SK-N-SH (cell line): ENCODE results near the gene CXXC4. TPM values are rescaled to one million over a fixed set of nuclear protein-coding genes. Genes with fewer than 3 reads are reported as not detected.
A peak's percentile ranks its signal among the peaks of the same experiment; 100 is the strongest.

Experiments used
- CTCF ChIA-PET: fragments of 300-600, 350-600 bp; formaldehyde crosslinking; extraction: SDS; loops from one replicate; lab custom pipeline; 2021; lab: Yijun Ruan, JAX
- POLR2A ChIA-PET: fragments of 350-600 bp; sonication (Branson Sonifier 250); formaldehyde crosslinking; extraction: SDS; loops from one replicate; lab custom pipeline; 2020; ENCODE audit warnings: antibody characterized with exemption, inconsistent platforms; lab: Yijun Ruan, JAX
- DNase-seq: peaks from one replicate; pipeline ENCODE4 v3.0.0; 2012
- H2AFZ ChIP-seq: fragments of 200-600 bp; sonication (generic); 2 replicates; pipeline ENCODE4 v1.8.1; 2016; ENCODE audit warnings: antibody characterized with exemption, mild to moderate bottlenecking, low read depth
- H3F3A ChIP-seq: fragments of 200-600 bp; sonication (generic); replicated peaks from 2 replicates; pipeline ENCODE3; 2016; ENCODE audit warnings: antibody characterized with exemption, mild to moderate bottlenecking; ENCODE audit not compliant: insufficient read depth
- H3K27ac ChIP-seq, 2 experiments: fragments of 200-500 bp in 1 of 2; fragments of 200-600 bp in 1 of 2; sonication (Bioruptor generic) in 1 of 2; sonication (generic), shearing (Covaris generic) in 1 of 2; 2 replicates each; pipeline versions ENCODE4 v1.5.1 to v1.6.1; 2014 to 2016; ENCODE audit warnings: low read depth in 2 of 2, inconsistent platforms in 1 of 2, low read length in 1 of 2, mild to moderate bottlenecking in 1 of 2, mixed read lengths in 1 of 2
- H3K27me3 ChIP-seq: fragments of 200-600 bp; sonication (generic), shearing (Covaris generic); 2 replicates; pipeline ENCODE4 v1.6.1; 2016; ENCODE audit warnings: mixed run types; ENCODE audit not compliant: insufficient read depth
- H3K36me3 ChIP-seq, 2 experiments: fragments of 200-500 bp in 1 of 2; fragments of 200-600 bp in 1 of 2; sonication (Bioruptor generic) in 1 of 2; sonication (generic) in 1 of 2; replicated peaks in 1 of 2; 2 replicates each; pipeline versions ENCODE3 to v1.5.1; 2014 to 2016; ENCODE audit warnings: low read length in 1 of 2, mild to moderate bottlenecking in 1 of 2; ENCODE audit not compliant: insufficient read depth in 2 of 2, control insufficient read depth in 1 of 2
- H3K4me1 ChIP-seq, 2 experiments: fragments of 200-500 bp in 1 of 2; fragments of 200-600 bp in 1 of 2; sonication (Bioruptor generic) in 1 of 2; sonication (generic), shearing (Covaris generic) in 1 of 2; 2 replicates each; pipeline versions ENCODE4 v1.5.1 to v1.6.1; 2014 to 2016; ENCODE audit warnings: low read depth in 1 of 2, low read length in 1 of 2, mixed run types in 1 of 2; ENCODE audit not compliant: insufficient read depth in 2 of 2, control insufficient read depth in 1 of 2
- H3K4me2 ChIP-seq: fragments of 200-600 bp; sonication (generic), shearing (Covaris generic); 2 replicates; pipeline ENCODE4 v1.6.1; 2017; ENCODE audit warnings: mixed run types
- H3K4me3 ChIP-seq, 2 experiments: fragments of 200-500 bp in 1 of 2; fragments of 200-600 bp in 1 of 2; sonication (Bioruptor generic) in 1 of 2; sonication (generic), shearing (Covaris generic) in 1 of 2; 2 replicates each; pipeline versions ENCODE4 v1.5.1 to v1.8.1; 2014 to 2016; ENCODE audit warnings: low read depth in 2 of 2, inconsistent platforms in 1 of 2, low read length in 1 of 2, mild to moderate bottlenecking in 1 of 2, mixed read lengths in 1 of 2, moderate library complexity in 1 of 2
- H3K79me2 ChIP-seq: fragments of 200-600 bp; sonication (generic); 2 replicates; pipeline ENCODE4 v1.8.1; 2017; ENCODE audit warnings: mild to moderate bottlenecking; ENCODE audit not compliant: insufficient read depth
- H3K9ac ChIP-seq: fragments of 200-600 bp; sonication (generic); 2 replicates; pipeline ENCODE4 v1.6.1; 2017; ENCODE audit warnings: mixed run types
- H3K9me2 ChIP-seq: fragments of 200-600 bp; sonication (generic); 2 replicates; pipeline ENCODE4 v1.6.1; 2017; ENCODE audit warnings: mixed run types
- H3K9me3 ChIP-seq: fragments of 200-600 bp; sonication (generic); 2 replicates; pipeline ENCODE4 v1.6.1; 2017; ENCODE audit warnings: mixed run types, mild to moderate bottlenecking, moderate library complexity
- H4K20me1 ChIP-seq: fragments of 200-600 bp; sonication (generic); 2 replicates; pipeline ENCODE4 v1.6.1; 2017; ENCODE audit warnings: mild to moderate bottlenecking, mixed run types; ENCODE audit not compliant: insufficient read depth
- FOXJ3 ChIP-seq: sonication (generic); formaldehyde crosslinking; IDR thresholded peaks from 2 replicates; pipeline ENCODE4 v1.5.1; 2020; ENCODE audit warnings: mild to moderate bottlenecking, missing genetic modification reagents
- FOXM1 ChIP-seq: IDR thresholded peaks from 2 replicates; pipeline ENCODE4 v1.4.0; 2012; ENCODE audit warnings: low read depth, mild to moderate bottlenecking
- GABPA ChIP-seq: IDR thresholded peaks from 2 replicates; pipeline ENCODE4 v1.4.0; 2012; ENCODE audit warnings: low read depth, mild to moderate bottlenecking
- JUND ChIP-seq: IDR thresholded peaks from 2 replicates; pipeline ENCODE4 v1.4.0; 2012
- MEF2A ChIP-seq: IDR thresholded peaks from 2 replicates; pipeline ENCODE4 v1.4.0; 2012; ENCODE audit warnings: low read depth, borderline replicate concordance
- MXI1 ChIP-seq: IDR thresholded peaks from 2 replicates; pipeline ENCODE4 v1.6.1; 2012; ENCODE audit warnings: mild to moderate bottlenecking, low read depth, low read length, improper control_type of control experiment
- POLR2AphosphoS5 ChIP-seq: IDR thresholded peaks from 2 replicates; pipeline ENCODE4 v1.6.1; 2012; ENCODE audit warnings: low read depth, low read length
- RAD21 ChIP-seq: IDR thresholded peaks from 2 replicates; pipeline ENCODE4 v1.6.1; 2012; ENCODE audit warnings: mild to moderate bottlenecking, low read length
- RCOR1 ChIP-seq: fragments of 150-350 bp; IDR thresholded peaks from 2 replicates; pipeline ENCODE4 v1.6.1; 2017; ENCODE audit warnings: antibody characterized with exemption, low read length
- RFX5 ChIP-seq: IDR thresholded peaks from 2 replicates; pipeline ENCODE4 v1.6.1; 2012; ENCODE audit warnings: mild to moderate bottlenecking, improper control_type of control experiment, low read length
- RXRA ChIP-seq: IDR thresholded peaks from 2 replicates; pipeline ENCODE4 v1.4.0; 2012; ENCODE audit warnings: low read depth, mild to moderate bottlenecking, borderline replicate concordance
- SIN3A ChIP-seq: IDR thresholded peaks from 2 replicates; pipeline ENCODE4 v1.6.1; 2012; ENCODE audit warnings: low read depth, mild to moderate bottlenecking, low read length, moderate library complexity, borderline replicate concordance
- SMC3 ChIP-seq: IDR thresholded peaks from 2 replicates; pipeline ENCODE4 v1.6.1; 2012; ENCODE audit warnings: low read depth, low read length, improper control_type of control experiment
- TCF12 ChIP-seq: IDR thresholded peaks from 2 replicates; pipeline ENCODE4 v1.4.0; 2012
- TEAD4 ChIP-seq: IDR thresholded peaks from 2 replicates; pipeline ENCODE4 v1.4.0; 2012; ENCODE audit warnings: mild to moderate bottlenecking, borderline replicate concordance; ENCODE audit not compliant: insufficient read depth
- WGBS: methylation state at CpG from one replicate; pipeline ENCODE4 v1.1.6; 2017; ENCODE audit warnings: low lambda C conversion rate; 5-methylcytosine and 5-hydroxymethylcytosine counted together
- polyA plus RNA-seq, 3 experiments: library from polyadenylated mRNA; depleted of rRNA; stranded (reverse); fragments of >200 nt; gene quantifications; 2 replicates each; pipeline ENCODE4 v1.2.3, GENCODE V29; 2012
- TF ChIP-seq, protein P1 (sequence below): fragments of 150-350 bp; IDR thresholded peaks from 2 replicates; pipeline ENCODE4 v1.6.1; 2016; ENCODE audit warnings: mild to moderate bottlenecking, low read depth, low read length
- TF ChIP-seq, protein P2 (sequence below): IDR thresholded peaks from 2 replicates; pipeline ENCODE4 v1.4.0; 2012; ENCODE audit warnings: low read depth, borderline replicate concordance
- TF ChIP-seq, protein P3 (sequence below): IDR thresholded peaks from 2 replicates; pipeline ENCODE4 v1.4.0; 2012; ENCODE audit warnings: low read depth

CXXC4 gene
- polyA plus RNA-seq, 1 of the 3 experiments (the other 2 are of a cell fraction): 0.02 TPM

DNA sequence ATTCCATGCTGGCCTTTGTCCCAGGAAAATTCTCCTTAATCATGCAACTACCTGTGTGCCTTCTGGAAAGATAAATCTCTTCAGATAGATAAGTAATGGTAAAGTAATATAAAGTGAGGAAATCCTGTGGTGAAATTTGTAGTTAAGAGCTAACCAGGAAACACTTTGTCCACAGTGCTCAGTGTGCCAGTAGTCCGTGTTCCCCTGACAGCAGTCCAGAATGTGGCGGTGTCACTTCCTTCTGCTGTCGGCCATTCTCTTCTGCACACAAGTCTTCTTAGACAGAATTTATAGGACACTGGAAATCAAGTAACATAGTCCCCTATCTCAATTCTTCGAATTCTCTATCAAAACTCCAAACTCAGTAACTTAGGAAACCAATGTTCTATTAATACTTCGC lies 5.7 kb upstream of the CXXC4 start:
- WGBS: 52% methylated on average over 5 of the region's 5 CpGs

DNA sequence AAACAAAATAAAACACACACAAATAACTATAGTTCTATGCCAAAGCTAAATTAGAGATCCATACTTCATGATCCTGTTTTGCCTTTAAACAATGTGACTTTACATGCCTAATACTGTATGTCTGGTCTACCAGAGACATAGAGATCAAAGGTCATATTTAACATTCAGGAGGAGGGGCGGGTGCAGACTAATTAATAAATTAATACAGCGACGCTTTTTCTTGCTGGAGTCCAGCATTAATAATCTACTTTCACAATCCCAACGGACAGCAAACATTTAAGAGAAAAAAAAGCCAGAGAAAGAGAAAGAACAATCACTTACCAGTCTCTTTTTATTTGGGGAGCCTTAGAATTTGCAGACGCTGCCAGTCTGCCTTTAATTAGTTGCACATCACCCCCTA lies 509 bp downstream of the CXXC4 start:
- H3K9me3 ChIP-seq: no peaks in the 10 kb centered on the region

More for the DNA sequence above, 5.7 kb upstream of the CXXC4 start:
- no peak for DNase-seq
- Histone ChIP-seq H3K4me3 (no peak overlapping the region), H3K4me2 (no peak overlapping the region), H3K79me2 (no peaks in the 10 kb centered on the region), H3K4me1 (no peaks in the 10 kb centered on the region; a peak in 2 of 4 replicates), H3K36me3 (no peaks in the 10 kb centered on the region), H3F3A (no peaks in the 10 kb centered on the region), H2AFZ (no peak overlapping the region), H3K27ac (no peak overlapping the region), H4K20me1 (no peaks in the 10 kb centered on the region), H3K9ac (no peak overlapping the region), H3K9me3 (no peaks in the 10 kb centered on the region), H3K27me3 (peaks cover 3% of the 10 kb centered on the region; the same call in 1 of the 2 replicates), H3K9me2 (no peaks in the 10 kb centered on the region)
- ChIA-PET CTCF (no interaction called here), POLR2A (no interaction called here)
- TF ChIP-seq, protein P1, sequence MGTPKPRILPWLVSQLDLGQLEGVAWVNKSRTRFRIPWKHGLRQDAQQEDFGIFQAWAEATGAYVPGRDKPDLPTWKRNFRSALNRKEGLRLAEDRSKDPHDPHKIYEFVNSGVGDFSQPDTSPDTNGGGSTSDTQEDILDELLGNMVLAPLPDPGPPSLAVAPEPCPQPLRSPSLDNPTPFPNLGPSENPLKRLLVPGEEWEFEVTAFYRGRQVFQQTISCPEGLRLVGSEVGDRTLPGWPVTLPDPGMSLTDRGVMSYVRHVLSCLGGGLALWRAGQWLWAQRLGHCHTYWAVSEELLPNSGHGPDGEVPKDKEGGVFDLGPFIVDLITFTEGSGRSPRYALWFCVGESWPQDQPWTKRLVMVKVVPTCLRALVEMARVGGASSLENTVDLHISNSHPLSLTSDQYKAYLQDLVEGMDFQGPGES: no peak
- TF ChIP-seq FOXM1 (no peak), RXRA (no peak), POLR2AphosphoS5 (no peak), MXI1 (no peak), GABPA (no peak), RFX5 (no peak), FOXJ3 (CRISPR knock-in tag) (no peak), JUND (no peak), RCOR1 (no peak), TCF12 (no peak), SIN3A (no peak), MEF2A (no peak), TEAD4 (no peak), RAD21 (no peak)
- TF ChIP-seq, protein P2, sequence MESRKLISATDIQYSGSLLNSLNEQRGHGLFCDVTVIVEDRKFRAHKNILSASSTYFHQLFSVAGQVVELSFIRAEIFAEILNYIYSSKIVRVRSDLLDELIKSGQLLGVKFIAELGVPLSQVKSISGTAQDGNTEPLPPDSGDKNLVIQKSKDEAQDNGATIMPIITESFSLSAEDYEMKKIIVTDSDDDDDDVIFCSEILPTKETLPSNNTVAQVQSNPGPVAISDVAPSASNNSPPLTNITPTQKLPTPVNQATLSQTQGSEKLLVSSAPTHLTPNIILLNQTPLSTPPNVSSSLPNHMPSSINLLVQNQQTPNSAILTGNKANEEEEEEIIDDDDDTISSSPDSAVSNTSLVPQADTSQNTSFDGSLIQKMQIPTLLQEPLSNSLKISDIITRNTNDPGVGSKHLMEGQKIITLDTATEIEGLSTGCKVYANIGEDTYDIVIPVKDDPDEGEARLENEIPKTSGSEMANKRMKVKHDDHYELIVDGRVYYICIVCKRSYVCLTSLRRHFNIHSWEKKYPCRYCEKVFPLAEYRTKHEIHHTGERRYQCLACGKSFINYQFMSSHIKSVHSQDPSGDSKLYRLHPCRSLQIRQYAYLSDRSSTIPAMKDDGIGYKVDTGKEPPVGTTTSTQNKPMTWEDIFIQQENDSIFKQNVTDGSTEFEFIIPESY: no peak
- TF ChIP-seq, protein P3, sequence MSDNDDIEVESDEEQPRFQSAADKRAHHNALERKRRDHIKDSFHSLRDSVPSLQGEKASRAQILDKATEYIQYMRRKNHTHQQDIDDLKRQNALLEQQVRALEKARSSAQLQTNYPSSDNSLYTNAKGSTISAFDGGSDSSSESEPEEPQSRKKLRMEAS: no peak

More for the DNA sequence above, 509 bp downstream of the CXXC4 start:
- H3K4me1 ChIP-seq: peaks cover 0 to 10% of the 10 kb centered on the region in 2 experiments; a peak in 2 of 4 replicates
- TF ChIP-seq JUND (no peak), SMC3 (no peak), SIN3A (no peak)
- H3K9ac ChIP-seq: no peak overlapping the region
- ChIA-PET CTCF (interaction anchor here (0.9 kb wide), 1 partner anchor 8 kb away, joined by 3 read pairs; no protein-coding TSS in a partner anchor), POLR2A (no interaction called here)
- DNase-seq: no peak
- peak overlapping the region; percentile 93 for H3K4me2 ChIP-seq
- no peaks in the 10 kb centered on the region for H4K20me1 ChIP-seq
- peak overlapping the region; percentile 42 to 44; a peak in 3 of 4 replicates for H3K4me3 ChIP-seq
- H3F3A ChIP-seq: no peaks in the 10 kb centered on the region
- H3K36me3 ChIP-seq: no peaks in the 10 kb centered on the region
- peaks cover 17% of the 10 kb centered on the region; the same call in 1 of the 2 replicates for H3K27me3 ChIP-seq
- H3K79me2 ChIP-seq: no peaks in the 10 kb centered on the region
- peak overlapping the region in 1 of 2 experiments; percentile 62; a peak in 2 of 4 replicates for H3K27ac ChIP-seq
- no peaks in the 10 kb centered on the region for H3K9me2 ChIP-seq
- 14% methylated on average over 5 of the region's 5 CpGs for WGBS
- no peak overlapping the region for H2AFZ ChIP-seq
